GM21528 (cell line): ENCODE results near the gene L1CAM.

ENCODE experiments used
- ATAC-seq: cut with Tn5 transposase; IDR thresholded peaks from one replicate; pipeline ENCODE4 v1.9.1; 2021; ENCODE audit warnings: mild to moderate bottlenecking, moderate library complexity; ENCODE audit not compliant: unreplicated experiment, low FRiP score

The L1CAM gene

GRCh38 chrX:153816831-153817690 is 68.9 kb downstream of the L1CAM start:
- ATAC-seq = no peak

GRCh38 chrX:153814591-153815315 is 71.2 kb downstream of the L1CAM start:
- no peak for ATAC-seq

- no peak for ATAC-seq
Observed at GRCh38 chrX:153813161-153813560, 72.8 kb downstream of the L1CAM start.

GRCh38 chrX:153812220-153812619 is 73.8 kb downstream of the L1CAM start:
- no peak for ATAC-seq
